HL-60 (cell line): ENCODE results near the gene MIOS.

Experiments used
- CTCF ChIP-seq: IDR thresholded peaks from one replicate; pipeline ENCODE4 v1.5.1; 2011; ENCODE audit warnings: low read length, control low read depth, inconsistent platforms; ENCODE audit not compliant: insufficient read depth
- GABPA ChIP-seq: IDR thresholded peaks from 2 replicates; pipeline ENCODE4 v1.6.1; 2012; ENCODE audit warnings: low read depth
- POLR2AphosphoS5 ChIP-seq: IDR thresholded peaks from 2 replicates; pipeline ENCODE4 v1.6.1; 2012; ENCODE audit warnings: low read depth
- REST ChIP-seq: IDR thresholded peaks from 2 replicates; pipeline ENCODE4 v1.6.1; 2012; ENCODE audit warnings: low read depth; ENCODE audit not compliant: insufficient replicate concordance
- SPI1 ChIP-seq: IDR thresholded peaks from 2 replicates; pipeline ENCODE4 v1.6.1; 2012; ENCODE audit warnings: low read depth, mild to moderate bottlenecking, borderline replicate concordance

GRCh38 chr7:7613210-7613609 lies 46.5 kb downstream of the MIOS start:
- no peak for TF ChIP-seq SPI1
- no peak for TF ChIP-seq CTCF
- TF ChIP-seq POLR2AphosphoS5 = no peak
- no peak for TF ChIP-seq REST
- no peak for TF ChIP-seq GABPA
